Muscle layer of colon (tissue), 2 donors: ENCODE measurements around the gene ODF2L.

ENCODE experiments used
- H3K27ac ChIP-seq: one replicate; pipeline ENCODE4 v1.7.0; 2013; ENCODE audit warnings: low read depth, mild to moderate bottlenecking, low read length, moderate library complexity
- H3K27me3 ChIP-seq, 2 donors: one replicate each; pipeline ENCODE4 v1.7.0; 2013; ENCODE audit warnings: low read length in 2 of 2, mild to moderate bottlenecking in 2 of 2; ENCODE audit not compliant: insufficient read depth in 2 of 2, control insufficient read depth in 1 of 2
- H3K36me3 ChIP-seq: one replicate; pipeline ENCODE4 v1.7.0; 2013; ENCODE audit warnings: mild to moderate bottlenecking, low read length; ENCODE audit not compliant: insufficient read depth
- H3K4me1 ChIP-seq: one replicate; pipeline ENCODE4 v1.7.0; 2013; ENCODE audit warnings: mild to moderate bottlenecking, low read length; ENCODE audit not compliant: insufficient read depth
- H3K4me3 ChIP-seq, 2 donors: one replicate each; pipeline ENCODE4 v1.7.0; 2013; ENCODE audit warnings: low read length in 2 of 2, low read depth in 1 of 2, mild to moderate bottlenecking in 1 of 2, moderate library complexity in 1 of 2
- H3K9ac ChIP-seq: one replicate; pipeline ENCODE4 v1.7.0; 2013; ENCODE audit warnings: low read length
- H3K9me3 ChIP-seq: one replicate; pipeline ENCODE4 v1.7.0; 2013; ENCODE audit warnings: mild to moderate bottlenecking, low read length
- donor health status: abdominal sarcoma.
- donor health status: Adenocarcinoma of cecum.

The ODF2L gene

DNA sequence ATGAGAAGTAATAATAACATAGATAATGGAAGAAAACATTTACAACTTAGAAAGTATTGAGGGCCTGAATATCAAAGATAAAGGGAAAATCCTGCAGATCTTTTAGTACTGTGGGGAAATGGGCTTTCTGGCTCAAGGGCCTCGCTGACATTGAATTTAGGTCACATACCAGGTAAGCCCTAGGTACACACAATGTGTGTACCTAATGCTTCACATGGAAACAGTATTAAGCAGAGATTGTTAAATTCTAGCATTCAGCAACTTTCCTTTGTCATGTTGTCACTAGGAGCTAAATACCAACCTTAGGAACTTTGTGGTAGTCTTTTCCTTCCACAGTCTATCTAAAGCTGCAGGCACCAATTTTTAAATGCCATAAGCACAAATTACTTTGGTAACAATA lies 49.7 kb downstream of the ODF2L start:
- no peak overlapping the region for H3K4me3 ChIP-seq
- no peaks in the 10 kb centered on the region for H3K9me3 ChIP-seq
- H3K4me1 ChIP-seq = no peaks in the 10 kb centered on the region
- H3K9ac ChIP-seq = no peak overlapping the region
- no peak overlapping the region for H3K27ac ChIP-seq
- no peaks in the 10 kb centered on the region for H3K27me3 ChIP-seq
- H3K36me3 ChIP-seq = no peaks in the 10 kb centered on the region

- Histone ChIP-seq H3K4me1 (no peaks in the 10 kb centered on the region), H3K36me3 (no peaks in the 10 kb centered on the region), H3K27me3 (no peaks in the 10 kb centered on the region), H3K9me3 (no peaks in the 10 kb centered on the region), H3K9ac (no peak overlapping the region), H3K4me3 (no peak overlapping the region), H3K27ac (no peak overlapping the region)
Measured at GRCh38 chr1:86345042-86345441, 51.1 kb downstream of the ODF2L start.

DNA sequence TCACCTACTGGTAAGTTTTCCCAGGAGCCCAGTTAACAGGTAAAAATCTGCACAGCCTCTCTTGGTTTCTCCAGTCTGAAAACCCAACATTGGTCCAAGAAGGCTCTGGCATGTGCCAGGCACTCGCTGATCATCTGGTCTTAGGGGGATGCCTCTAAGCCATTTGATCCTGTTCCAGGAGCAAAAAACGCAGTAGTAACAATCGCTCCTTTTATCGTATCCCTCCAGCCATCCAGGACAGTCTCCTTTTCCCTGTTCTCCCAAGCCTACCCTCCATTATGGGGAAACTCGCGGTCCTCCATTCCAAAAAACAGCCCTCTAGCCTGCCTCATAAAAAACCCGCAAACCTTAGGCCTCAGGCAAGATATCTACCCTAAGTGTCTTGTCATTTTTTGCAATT lies 56.2 kb downstream of the ODF2L start:
- H3K27ac ChIP-seq = no peak overlapping the region
- no peaks in the 10 kb centered on the region for H3K4me1 ChIP-seq
- no peaks in the 10 kb centered on the region for H3K27me3 ChIP-seq
- no peak overlapping the region for H3K4me3 ChIP-seq
- no peak overlapping the region for H3K9ac ChIP-seq
- no peaks in the 10 kb centered on the region for H3K9me3 ChIP-seq
- no peaks in the 10 kb centered on the region for H3K36me3 ChIP-seq

DNA sequence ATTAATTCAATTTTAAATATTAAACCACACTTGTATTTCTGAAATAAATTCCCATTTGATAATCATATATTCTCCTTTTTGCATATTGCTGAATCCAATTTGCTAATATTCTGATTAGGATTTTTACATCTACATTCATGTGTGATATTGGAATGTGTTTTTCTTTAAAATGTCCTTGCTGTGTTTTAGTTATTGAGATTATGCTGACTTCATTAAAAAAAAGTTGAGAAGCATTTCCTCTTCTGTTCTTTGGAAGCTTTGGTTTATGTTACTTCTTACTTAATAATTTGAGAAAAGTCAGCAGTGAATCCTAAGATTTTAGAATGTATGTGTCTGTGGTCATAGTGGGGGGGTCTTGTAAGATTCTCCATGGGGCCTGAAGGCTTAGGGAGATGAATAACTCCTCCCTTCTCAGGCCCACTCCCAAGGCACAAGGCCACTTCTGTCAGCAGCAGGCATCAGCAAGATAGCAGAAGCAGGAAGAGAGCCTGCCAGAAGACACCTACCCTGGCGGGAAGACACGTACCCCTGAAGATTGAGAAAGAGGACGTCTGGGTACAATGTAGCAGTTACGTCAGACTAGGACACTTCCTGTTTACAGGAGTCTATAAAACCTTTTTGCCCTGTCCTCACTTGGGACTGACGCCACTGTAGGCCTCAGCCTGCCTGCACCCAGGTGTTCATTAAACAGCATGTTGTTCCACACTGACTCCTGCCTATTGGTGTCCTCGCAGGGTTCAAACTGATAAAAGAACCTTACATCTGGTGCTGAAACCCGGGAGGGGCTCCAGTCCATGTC lies 56.9 kb downstream of the ODF2L start:
- Histone ChIP-seq H3K4me1 (no peaks in the 10 kb centered on the region), H3K4me3 (no peak overlapping the region), H3K9ac (no peak overlapping the region), H3K27me3 (no peaks in the 10 kb centered on the region), H3K27ac (no peak overlapping the region), H3K36me3 (no peaks in the 10 kb centered on the region), H3K9me3 (no peaks in the 10 kb centered on the region)

GRCh38 chr1:86335916-86336315 lies 60.2 kb downstream of the ODF2L start:
- H3K27me3 ChIP-seq = no peaks in the 10 kb centered on the region
- H3K9me3 ChIP-seq = no peaks in the 10 kb centered on the region
- H3K9ac ChIP-seq = no peak overlapping the region
- H3K27ac ChIP-seq = no peak overlapping the region
- no peaks in the 10 kb centered on the region for H3K36me3 ChIP-seq
- no peak overlapping the region for H3K4me3 ChIP-seq
- no peaks in the 10 kb centered on the region for H3K4me1 ChIP-seq

DNA sequence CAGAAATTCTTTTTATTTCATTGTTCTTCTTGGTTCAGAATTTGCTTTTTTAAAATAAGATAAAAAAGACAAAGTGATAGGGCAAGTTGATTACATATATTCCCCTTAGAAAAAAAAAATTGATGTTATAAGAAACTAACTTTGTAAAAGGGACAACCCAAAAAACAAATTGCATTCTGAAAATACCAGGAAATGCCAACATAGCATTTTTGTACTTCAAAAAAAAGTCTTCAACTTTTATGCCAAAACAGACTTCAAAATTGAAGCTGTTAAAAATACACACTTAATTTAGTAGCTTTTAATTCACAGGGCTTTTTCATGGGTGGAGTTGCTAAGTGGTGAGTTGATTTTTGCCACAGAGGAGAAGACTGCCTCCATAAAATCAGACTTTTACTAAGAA lies 70.9 kb downstream of the ODF2L start:
- Histone ChIP-seq H3K36me3 (no peaks in the 10 kb centered on the region), H3K4me1 (no peaks in the 10 kb centered on the region), H3K4me3 (no peak overlapping the region), H3K27me3 (no peaks in the 10 kb centered on the region), H3K27ac (no peak overlapping the region), H3K9me3 (no peaks in the 10 kb centered on the region), H3K9ac (no peak overlapping the region)

DNA sequence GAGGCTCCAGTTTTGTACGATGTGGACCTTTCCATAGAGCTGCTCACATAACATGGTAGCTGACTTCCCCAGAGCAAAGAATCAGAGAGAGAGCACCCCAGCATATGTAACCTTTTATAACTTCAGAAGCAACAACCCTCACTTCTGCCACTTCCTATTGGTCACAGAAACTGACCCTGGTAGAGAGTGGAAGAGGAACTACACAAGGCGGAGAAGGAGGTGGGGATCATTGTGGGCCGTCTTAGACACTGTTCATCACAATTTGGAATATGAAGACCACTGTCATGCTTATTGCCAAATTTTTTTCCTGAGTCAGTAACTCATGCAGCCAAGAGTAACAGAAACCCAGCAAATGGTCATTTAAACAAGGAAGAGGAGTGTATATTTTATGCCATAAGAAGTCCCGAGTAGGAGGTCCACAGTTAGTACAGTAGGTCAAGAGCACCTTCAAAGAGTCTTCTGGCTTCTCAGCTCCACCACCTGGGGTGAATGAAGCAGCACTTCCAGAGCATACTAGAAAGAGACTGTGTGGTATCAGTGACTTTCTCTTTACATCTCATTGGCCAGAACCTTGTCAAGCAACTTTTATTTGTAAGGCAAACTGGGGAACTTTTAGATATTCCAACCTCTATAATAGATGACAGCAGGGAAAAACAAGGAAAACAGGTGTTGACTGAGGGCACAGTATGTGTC lies 71.8 kb downstream of the ODF2L start:
- Histone ChIP-seq H3K4me1 (no peaks in the 10 kb centered on the region), H3K9me3 (no peaks in the 10 kb centered on the region), H3K36me3 (no peaks in the 10 kb centered on the region), H3K27me3 (no peaks in the 10 kb centered on the region), H3K9ac (no peak overlapping the region), H3K4me3 (no peak overlapping the region), H3K27ac (no peak overlapping the region)

GRCh38 chr1:86322241-86322640 lies 73.9 kb downstream of the ODF2L start:
- Histone ChIP-seq H3K4me1 (no peaks in the 10 kb centered on the region), H3K4me3 (no peak overlapping the region), H3K36me3 (no peaks in the 10 kb centered on the region), H3K9me3 (no peaks in the 10 kb centered on the region), H3K9ac (no peak overlapping the region), H3K27ac (no peak overlapping the region), H3K27me3 (no peaks in the 10 kb centered on the region)

GRCh38 chr1:86318436-86318835 lies 77.7 kb downstream of the ODF2L start:
- Histone ChIP-seq H3K36me3 (no peaks in the 10 kb centered on the region), H3K9ac (no peak overlapping the region), H3K4me3 (no peak overlapping the region), H3K27ac (no peak overlapping the region), H3K27me3 (no peaks in the 10 kb centered on the region), H3K4me1 (no peaks in the 10 kb centered on the region), H3K9me3 (no peaks in the 10 kb centered on the region)

GRCh38 chr1:86317926-86318325 lies 78.2 kb downstream of the ODF2L start:
- Histone ChIP-seq H3K9ac (no peak overlapping the region), H3K27me3 (no peaks in the 10 kb centered on the region), H3K4me1 (no peaks in the 10 kb centered on the region), H3K36me3 (no peaks in the 10 kb centered on the region), H3K27ac (no peak overlapping the region), H3K4me3 (no peak overlapping the region), H3K9me3 (no peaks in the 10 kb centered on the region)

- Histone ChIP-seq H3K27ac (no peak overlapping the region), H3K4me3 (no peak overlapping the region), H3K4me1 (no peaks in the 10 kb centered on the region), H3K9ac (no peak overlapping the region), H3K9me3 (no peaks in the 10 kb centered on the region), H3K27me3 (no peaks in the 10 kb centered on the region), H3K36me3 (no peaks in the 10 kb centered on the region)
Measured at GRCh38 chr1:86305731-86306130, 90.4 kb downstream of the ODF2L start.
